Hepatic stellate cell (primary cell): Measurements from ENCODE around the gene OR2AT4.
A peak's percentile ranks its signal among the peaks of the same experiment; 100 is the strongest.
"Not testable (repeated sequence)": the region's sequence is repeated elsewhere in the genome, so short reads cannot be mapped to it uniquely, and the experiment has no call there.

Experiments
- DNase-seq: peaks from one replicate; pipeline ENCODE4 v3.0.0; 2011; ENCODE audit warnings: low spot score

OR2AT4 gene

DNA sequence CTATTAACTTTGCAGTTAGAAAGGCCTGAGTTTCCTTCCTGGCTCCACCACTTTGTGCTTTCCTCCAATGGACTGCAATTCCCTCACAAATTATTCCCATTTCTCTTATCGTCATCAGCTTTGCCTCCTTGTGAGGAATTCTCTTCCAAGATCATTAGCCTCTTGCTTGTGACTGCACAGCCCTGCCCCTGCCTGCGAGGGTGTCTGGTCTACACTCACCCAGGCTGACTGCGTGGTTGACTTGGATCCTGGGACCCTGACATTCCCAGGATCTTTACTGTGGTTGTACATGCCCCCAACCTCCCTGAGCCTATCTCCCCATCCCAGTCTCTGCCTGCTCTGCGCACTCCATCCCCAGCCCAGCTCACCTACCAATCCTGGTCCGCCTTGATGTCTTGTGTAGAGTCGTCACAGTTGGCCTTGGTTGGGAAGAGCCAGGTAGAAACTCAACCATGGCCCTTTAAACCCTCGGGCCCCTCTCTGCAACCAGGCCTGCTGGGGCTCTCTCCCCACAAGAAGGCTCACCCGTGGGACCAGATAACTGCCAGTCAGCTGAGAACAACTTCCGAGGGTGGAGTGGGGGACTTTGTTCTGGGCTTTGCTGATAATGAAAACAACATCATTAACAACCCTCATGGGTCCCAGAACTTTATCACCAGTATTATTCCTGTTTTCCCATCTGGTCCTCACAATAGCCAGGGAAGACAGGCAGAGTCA, at the start of gene OR2AT4:
Gene OR2AT4 (minus strand): TSS at position 421 of the 717 bp plus-strand sequence.
- no peak for DNase-seq

DNA sequence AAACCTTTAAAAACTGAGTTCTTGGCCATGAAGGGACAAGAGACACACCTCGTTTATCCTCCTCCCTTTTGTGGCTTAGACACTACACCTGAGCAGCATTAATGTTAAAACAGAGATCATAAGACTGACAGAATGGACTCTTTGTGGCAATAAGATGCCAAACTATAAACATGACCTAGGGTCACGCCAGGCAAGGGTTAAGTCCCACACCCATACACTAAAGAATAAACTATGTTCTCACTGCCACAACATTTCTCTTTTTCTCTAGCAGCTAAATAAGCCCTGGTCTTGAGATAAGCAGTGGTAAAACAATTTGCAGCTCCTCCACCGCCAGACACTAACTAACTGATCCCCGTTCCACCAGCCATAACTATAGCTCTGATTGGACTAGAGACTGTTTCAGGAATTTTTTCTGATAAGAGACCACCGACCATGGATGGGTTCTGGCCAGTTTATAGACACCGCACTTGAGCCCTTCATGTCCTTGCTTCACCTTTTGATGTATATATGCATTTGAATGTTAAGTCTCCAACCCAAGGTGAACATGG, 49.4 kb upstream of the OR2AT4 start:
- DNase-seq: no peak

DNA sequence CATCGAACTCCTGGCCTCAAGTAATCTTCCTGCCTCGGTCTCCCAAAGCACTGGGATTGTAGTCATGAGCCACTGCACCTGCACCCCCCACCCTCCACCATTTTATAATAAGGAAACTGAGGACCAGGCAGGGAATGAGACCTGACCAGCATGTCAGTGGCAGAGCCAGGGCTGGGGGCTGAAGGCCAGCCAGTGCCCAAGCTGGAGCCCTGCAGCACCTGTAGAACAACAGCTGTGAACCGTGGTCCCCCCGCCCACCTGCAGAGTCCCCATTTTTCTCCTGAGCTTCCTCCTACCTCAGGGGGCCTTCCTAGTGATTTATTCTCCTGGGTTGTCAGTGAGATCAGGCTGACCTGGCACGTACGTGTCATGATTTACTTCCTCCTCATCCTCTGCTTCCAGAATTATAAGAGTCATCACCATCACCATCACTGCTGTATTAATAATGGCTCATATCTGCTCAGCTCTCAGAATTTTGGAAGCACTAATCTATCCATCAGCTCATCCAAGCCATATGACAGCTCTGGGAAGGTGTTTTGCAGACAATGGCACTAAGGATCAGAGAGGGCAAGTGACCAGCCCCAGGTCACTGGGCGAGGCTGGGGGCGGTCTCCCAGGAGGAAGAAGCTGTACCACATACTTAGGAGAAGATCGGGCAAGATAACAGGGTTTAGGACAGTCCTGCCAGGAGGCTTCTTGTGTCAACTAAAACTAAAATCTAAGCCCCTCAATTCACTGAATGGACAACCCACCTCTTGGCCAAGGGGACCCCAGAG, 48.7 kb upstream of the OR2AT4 start:
- no peak for DNase-seq

DNA sequence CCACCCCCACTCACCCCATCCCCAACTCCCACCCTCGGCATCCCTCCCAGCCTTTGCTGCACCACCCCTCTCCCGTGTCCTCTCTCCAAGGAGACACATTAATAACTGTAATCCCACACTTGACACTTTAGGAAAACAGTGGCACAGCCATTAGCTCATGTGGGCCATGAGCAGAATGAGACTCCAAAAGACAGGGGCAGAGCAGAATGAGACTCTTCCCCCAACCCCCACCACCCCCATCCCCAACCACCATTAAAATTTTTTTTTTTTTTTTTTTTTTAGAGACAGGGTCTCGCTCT, 48.0 kb upstream of the OR2AT4 start:
- no peak for DNase-seq

DNA sequence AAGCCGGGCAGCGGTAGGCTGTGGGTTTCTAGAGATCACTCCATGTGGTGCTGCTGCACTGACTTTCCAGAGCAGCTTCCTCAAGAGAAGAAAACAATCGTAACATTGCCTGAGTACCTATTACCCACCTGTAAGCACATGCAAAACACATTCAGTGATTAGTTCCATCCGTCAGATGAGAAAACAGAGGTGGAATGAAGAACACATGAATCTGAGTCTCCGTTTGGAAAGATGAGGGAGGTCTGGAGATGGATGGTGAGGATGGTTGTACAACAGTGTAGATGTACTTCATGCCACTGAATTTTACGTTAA, 46.7 kb upstream of the OR2AT4 start:
- no peak for DNase-seq

DNA sequence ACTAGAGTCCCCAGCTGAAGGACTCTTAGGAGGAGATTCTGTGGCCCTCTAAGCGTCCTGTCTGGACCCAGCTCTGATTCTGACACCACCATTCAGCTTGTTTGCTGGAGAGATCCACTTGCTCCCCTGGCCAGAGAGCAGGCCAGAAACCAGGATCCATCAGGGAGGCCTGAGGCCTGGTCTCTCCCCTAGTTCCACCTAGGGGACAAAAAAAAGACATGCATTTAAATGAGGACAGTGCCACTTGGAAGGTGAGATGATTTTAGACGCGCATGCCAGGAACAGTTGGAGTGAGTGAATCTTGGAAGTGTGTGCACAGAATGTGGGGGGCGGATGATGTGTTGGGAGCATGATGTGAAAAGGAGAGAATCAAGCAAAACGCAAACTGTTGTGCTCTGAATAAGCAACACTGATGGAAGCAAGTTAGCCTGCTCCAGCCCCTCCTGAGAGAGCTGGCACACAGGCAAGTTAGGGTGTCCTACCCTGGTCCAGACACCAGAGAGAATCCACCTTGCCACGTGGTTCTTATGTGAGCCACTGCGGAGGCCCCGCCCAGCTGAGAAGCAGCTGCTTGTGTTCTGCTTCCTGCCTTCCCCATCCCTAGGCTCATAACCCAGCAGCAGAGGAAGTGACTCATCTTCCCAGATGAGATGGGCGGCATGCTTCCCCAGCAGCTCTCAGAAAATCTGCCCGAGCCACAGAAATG, 46.2 kb upstream of the OR2AT4 start:
- peak; percentile 96 for DNase-seq

DNA sequence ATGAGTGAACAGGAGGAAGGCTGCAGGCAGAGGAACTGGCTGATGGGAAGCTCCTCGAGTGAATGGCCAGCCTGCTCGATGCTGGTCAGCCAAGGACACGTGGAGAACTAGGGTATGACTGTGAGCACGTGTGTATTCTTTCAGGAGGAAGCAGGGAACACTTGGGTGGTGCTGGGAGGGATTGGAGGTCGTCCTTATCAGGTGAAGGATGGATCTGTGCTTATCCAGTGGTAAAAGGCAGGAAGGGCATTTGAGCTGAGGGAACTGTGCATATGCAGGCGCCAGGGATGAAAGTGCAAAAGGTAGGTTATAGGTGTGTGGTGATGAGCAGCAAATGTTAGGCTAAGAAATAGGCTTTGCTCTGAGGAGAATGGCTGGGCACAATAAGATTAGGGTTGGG, 44.5 kb upstream of the OR2AT4 start:
- DNase-seq: no peak

DNA sequence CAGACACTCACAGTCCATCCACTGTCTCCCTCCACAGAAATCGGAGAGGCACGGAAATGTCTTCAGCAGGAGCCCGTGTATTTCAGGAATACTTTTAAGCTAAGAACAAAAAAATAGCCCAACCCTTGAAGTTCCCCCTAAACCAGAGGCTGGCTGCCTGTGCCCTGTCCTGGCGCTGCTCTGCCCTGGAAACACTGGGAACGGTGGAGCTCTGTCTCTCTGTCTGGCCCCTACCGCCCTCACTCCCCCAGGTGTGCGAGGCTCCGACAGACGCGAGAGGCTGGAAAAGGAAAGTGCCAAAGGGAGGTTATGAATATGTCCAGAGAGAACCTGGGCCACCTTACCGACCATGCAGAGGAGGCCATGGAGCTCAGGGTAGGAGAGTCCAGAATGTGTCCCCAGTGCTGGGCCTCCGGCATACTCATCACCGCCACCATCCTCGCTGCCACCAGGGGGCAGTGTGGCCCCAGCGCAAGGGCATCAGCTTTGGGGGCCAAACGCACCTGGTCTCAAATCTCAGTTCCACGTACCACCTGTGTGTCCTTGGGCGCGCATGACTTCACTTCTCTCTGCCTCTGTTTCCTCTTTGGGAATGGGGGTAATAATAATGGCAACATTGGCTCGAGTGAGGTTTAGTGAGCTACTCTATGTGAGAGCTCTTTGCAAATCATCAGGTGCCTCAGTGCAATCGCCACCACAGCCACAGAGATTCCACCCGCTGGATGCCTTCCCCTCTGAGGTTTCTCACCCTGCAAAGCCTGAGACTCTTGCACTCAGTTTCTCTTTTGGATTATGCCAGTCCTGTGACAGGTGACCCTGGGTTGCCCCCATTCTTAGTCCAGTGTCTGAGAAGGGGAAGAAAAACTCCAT, 43.8 kb upstream of the OR2AT4 start:
- peak; percentile 66 for DNase-seq

DNA sequence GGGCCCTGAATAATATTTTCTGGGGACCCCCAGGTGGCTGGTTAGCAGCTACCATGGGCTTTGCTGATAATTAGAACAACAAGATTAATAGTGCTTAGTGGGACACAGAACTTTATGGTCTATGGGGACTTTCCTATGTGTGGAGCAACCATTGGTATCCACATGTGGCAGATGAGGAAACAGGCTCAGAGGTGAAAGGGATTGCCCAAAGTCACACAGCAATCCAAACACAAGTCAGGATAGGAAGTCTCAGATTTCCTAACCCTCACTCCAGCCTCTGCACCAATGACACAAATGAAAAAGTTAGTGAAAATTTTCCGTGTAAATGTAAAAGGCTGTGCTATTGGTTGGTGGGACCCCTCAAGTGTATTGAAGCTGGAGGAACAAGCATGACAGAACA, 39.0 kb upstream of the OR2AT4 start:
- no peak for DNase-seq

DNA sequence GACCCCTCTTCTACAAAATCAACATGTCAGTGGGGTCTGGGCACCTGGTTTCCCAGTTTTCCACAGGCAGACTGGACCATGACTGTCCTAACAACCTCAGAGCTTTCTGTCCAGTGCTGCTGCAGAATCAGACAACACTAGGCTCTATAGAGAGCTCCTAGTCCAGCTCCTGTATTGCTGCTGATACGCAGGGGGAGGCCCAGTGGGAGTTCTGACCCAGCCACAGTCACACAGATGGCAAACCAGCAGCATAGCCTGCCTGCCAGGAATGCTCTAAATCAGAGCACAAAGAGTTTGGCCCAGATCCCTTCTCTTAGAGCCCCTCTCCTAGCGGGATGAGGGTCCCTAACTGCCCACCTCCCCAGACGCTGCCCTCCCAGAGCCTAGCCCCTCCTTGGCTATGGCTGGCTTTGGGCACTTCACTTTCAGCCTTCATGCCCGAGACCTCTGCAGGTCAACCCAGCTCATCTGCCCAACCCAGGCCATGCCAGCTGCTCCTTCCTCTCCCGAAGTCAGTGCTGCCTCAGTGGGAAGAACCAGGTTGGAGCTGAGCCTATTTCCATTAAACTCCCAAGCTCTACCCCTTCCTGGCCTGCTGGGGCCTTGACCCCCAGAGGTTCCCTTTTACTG, 38.5 kb upstream of the OR2AT4 start:
- no peak for DNase-seq

DNA sequence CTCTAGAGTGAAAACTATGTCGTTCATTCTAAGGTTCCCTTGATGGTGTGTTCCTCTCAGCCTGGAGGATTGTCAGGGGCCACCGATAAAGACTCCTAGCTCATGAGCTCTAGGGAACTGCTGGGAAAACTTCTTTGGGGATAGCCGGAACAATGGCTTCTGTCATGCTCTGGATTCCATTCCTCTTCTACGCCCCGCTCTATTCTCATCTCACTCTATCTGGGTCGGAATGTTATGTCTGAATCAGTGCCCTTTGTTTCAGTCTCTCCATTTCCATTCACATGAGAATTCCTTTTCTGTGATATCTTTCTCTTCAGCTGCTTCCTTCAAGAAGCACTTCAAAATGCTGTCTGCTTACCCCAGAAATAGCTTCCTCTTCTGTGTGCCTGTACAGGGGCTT, 37.3 kb upstream of the OR2AT4 start:
- DNase-seq: no peak

DNA sequence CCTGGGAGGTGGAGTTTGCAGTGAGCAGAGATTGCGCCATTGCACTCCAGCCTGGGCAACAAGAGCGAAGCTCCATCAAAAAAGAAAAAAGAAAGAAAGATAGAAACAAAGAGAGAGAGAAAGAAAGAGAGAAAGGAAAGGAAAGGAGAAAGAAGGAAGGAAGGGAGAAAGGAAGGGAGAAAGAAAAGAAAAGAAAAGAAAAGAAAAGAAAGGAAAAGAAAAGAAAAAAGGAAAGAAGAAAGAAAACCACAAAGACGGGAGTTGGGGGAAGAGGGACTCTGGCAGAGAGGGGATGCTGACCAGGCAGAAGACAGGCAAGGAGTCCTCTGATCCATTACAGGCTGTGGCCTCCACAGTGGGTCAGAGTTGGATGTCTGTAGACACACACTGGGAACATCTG, 35.4 kb upstream of the OR2AT4 start:
- no peak for DNase-seq

DNA sequence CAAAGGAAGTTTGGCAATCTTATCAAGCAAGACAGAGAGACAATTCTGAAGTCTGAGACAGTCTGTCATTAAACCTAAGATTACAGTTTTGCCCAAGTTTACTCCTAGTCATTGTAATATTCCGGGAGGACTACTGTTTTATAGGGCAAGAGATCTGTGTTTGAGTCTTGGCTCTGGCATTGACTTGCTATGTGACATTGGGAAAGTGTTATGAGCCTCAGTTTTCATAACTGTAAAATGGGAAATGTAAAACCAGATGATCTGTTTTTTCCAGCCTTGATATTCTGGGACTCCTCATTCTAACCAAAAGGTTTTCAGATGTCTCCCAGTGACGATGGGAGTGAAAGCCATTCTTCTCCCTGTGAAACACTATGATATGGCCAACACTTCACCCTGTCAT, 29.9 kb upstream of the OR2AT4 start:
- no peak for DNase-seq

DNA sequence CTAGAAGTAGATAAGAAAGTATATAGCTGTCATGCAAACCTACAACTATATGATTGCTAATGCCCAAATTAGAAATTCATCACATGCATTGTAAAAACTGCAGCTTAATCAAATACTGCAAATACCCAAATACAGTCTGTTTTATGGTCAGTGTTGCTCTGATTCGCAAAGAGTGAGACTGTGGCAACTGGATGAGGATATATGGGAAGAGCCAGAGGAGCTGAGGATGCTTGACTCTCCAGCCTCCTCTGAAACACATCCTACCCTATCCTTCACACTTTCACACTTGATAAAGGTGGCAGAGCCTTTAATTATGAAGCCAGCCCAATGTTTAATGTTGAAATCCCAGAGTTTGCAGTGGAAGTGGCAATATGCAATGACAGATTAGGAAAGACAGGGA, 21.9 kb upstream of the OR2AT4 start:
- no peak for DNase-seq

DNA sequence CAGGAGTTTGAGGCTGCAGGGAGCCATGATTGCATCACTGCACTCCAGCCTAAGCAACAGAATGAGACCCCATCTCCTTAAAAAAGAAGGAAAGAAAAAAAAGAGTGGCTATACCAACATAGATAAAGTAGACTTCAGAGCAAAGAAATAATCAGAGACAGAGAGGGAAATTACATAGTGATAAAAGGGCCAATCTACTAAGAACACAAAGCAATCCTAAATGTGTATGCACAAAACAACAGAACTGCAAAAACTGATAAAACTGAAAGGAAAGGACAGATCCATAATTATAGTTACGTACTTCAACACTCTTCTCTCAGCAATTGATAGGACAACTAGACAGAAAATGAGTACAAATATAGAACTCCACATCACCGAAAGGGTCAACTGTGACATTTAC, 17.8 kb upstream of the OR2AT4 start:
- no peak for DNase-seq

DNA sequence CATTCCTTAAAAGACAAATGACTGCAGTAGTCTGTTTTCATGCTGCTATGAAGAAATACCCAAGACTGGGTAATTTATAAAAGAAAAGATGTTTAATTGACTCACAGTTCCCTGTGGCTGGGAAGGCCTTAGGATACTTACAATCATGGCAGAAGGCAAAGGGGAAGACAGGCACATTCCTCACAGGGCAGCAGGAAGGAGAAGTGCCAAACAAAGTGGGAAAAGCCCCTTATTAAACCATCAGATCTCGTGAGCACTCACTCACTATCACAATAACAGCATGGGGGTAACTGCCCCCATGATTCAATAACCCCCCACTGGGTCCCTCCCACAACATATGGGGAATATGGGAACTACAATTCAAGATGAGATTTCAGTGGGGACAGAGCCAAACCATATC, 16.4 kb upstream of the OR2AT4 start:
- no peak for DNase-seq

DNA sequence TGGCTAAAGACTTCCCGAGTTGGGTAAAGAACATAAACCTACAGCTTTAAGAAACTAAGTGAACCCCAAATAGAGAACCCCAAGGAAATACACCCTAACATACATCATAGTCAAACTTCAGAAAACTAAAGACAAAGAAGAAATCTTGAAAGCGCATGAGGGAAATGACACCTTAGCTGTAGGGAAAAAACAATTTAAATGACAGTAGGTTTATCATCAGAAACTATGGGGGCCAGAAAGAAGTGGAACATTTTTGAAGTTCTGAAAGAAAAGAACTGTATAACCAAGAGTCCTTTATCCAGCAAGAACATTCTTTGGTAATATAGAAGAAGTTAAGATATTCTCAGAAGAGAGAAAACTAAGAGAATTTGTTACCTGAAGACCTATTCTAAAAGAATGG, 15.5 kb upstream of the OR2AT4 start:
- no peak for DNase-seq

DNA sequence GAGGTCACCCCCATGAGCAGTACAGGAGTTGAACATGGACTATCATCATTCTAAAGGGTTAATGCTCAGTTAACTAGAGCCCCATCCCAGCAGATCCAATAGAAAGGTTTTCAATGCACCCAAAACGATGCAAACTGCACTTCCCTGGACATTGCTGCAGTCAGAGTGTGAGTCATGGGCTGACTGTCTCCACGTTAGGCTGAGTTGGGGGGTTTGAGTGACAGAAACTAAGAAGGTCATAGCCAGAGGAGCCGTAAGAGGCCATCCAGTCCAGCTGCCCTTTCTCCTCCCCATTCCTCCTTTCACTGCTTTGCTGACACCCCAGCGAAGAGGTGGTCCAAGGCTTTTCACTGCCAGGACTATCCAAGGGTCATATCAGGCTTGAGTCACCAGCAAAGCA, 10.5 kb upstream of the OR2AT4 start:
- DNase-seq: no peak

DNA sequence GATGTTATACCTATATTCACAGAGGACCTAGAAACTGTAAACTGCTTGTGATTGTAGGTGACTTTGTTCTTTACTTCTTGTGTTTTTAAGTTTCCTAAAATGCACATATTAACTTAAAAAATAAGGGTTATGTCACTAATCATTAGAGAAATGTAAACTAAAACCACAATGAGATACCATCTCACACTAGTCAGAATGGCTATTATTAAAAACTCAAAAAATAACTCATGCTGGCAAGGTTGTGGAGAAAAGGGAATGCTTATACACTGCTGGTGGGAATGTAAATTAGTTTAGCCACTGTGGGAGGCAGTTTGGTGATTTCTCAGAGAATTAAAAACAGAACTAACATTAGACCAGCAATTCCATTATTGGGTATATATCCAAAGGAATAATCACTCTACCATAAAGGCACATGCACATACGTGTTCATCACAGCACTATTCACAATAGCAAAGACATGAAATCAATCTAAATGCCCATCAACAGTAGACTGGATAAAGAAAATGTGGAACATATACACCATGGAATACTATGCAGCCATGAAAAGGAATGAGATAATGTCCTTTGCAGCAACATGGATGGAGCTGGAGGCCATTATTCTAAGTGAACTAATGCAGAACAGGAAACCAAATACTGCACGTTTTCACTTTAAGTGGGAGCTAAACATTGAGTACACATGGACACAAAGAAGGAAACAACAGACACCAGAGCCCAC, 9.4 kb upstream of the OR2AT4 start:
- not testable (repeated sequence) for DNase-seq

DNA sequence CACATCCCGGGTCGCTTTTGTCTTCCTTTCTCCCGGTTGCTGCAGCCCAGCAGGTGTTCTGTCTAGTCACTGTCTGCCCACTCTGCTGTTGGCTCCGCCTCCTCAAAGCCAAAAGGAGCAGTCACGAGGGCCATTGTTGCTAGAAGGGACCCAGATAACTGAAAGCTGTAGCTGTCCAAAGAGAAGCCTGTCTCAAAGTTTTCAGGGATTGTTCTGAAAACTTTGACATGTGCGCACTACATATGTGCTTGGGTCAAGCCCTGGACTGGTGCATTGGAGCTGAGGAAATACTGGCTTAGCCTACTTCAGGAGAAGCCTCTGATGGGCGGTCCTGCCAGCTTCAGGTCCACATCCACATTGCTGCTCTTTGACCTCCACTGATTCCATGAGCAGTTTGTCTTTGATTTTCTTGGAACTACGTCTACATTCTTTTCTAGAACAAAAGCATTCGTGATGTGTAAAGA, 8.8 kb upstream of the OR2AT4 start:
- no peak for DNase-seq
